Measurements from ENCODE around the gene JARID2.

The JARID2 gene

GRCh38 chr6:15500901-15501825, 255.3 kb downstream of the JARID2 start:
- DNase-seq = no peak

GRCh38 chr6:15501826-15502445, 256.1 kb downstream of the JARID2 start:
- no peak for DNase-seq

- no peak for DNase-seq
These were observed 256.8 kb downstream of the JARID2 start for GRCh38 chr6:15502446-15503345.

GRCh38 chr6:15503346-15503680, 257.4 kb downstream of the JARID2 start:
- no peak for DNase-seq

- DNase-seq = no peak
These were observed 258.2 kb downstream of the JARID2 start for GRCh38 chr6:15504040-15504495.

- DNase-seq = peak; percentile 20
These were observed 258.9 kb downstream of the JARID2 start for GRCh38 chr6:15504581-15505350.

GRCh38 chr6:15505463-15505918, 259.6 kb downstream of the JARID2 start:
- DNase-seq = no peak

- no peak for DNase-seq
These were observed 260.2 kb downstream of the JARID2 start for GRCh38 chr6:15506066-15506465.

GRCh38 chr6:15507221-15507620, 261.4 kb downstream of the JARID2 start:
- no peak for DNase-seq

GRCh38 chr6:15507746-15508145, 261.9 kb downstream of the JARID2 start:
- no peak for DNase-seq

- DNase-seq = no peak
These were observed 262.6 kb downstream of the JARID2 start for GRCh38 chr6:15508441-15508871.

- DNase-seq = no peak
These were observed 263.1 kb downstream of the JARID2 start for GRCh38 chr6:15508931-15509330.

- no peak for DNase-seq
These were observed 263.6 kb downstream of the JARID2 start for GRCh38 chr6:15509335-15509933.

- no peak for DNase-seq
These were observed 264.3 kb downstream of the JARID2 start for GRCh38 chr6:15510121-15510520.

- DNase-seq = no peak
These were observed 264.8 kb downstream of the JARID2 start for GRCh38 chr6:15510536-15511247.

- no peak for DNase-seq
These were observed 265.6 kb downstream of the JARID2 start for GRCh38 chr6:15511248-15512125.

- no peak for DNase-seq
These were observed 266.3 kb downstream of the JARID2 start for GRCh38 chr6:15512126-15512525.

- DNase-seq = no peak
These were observed 266.9 kb downstream of the JARID2 start for GRCh38 chr6:15512721-15513120.

- DNase-seq = no peak
These were observed 267.4 kb downstream of the JARID2 start for GRCh38 chr6:15513131-15513771.

Data from GOT3 (cell line).